ENCODE results near the gene PCBP3. TPM values are rescaled to one million over a fixed set of nuclear protein-coding genes. Genes with fewer than 3 reads are reported as not detected.

Gene PCBP3
- total RNA-seq, 1 experiment from 2014 or later, result not detected

DNA sequence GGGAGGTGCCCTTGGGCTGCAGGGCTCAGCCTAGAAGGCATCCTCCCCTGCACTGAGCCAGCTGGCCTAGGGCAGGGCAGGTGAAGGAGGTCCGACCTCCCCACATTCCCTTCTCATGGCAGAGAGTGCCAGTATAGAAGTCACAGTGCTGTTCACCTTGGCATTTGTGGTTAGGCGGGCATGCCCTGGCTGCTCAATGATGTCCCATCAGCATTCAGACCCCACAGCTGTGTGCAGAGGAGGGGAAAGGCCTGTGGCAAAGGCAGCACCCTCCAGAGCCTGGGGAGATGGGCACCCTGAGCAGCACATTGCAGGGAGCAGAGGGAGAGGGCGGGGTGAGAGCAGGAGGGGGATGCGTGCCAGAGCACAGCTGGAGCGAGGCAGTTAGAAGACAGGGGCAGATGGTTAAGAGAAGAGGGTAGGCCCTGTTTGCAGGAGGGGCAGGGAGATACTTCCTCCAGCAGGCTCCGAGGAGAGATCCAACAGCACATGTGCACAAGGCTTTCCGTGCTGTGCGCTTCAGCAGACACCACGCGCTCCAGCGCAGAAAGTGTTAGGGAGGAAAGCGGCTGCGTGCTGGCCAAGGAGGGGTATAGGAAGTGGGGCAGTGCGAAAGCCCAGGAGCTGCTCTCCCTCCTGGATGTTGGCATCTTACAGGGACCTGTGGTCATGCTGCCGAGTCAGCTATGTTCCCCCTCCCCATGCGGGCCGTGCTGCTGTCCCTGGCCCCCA is 294.4 kb downstream of the PCBP3 start:
- H3K79me2 ChIP-seq (ENCODE audit: low read depth), result no peaks in the 10 kb centered on the region
- BruUV-seq (replicated peaks), result no TSS peak
- H2AFZ ChIP-seq, result no peak overlapping the region
- H3K4me2 ChIP-seq, result no peak overlapping the region
- TF ChIP-seq CTCF (conservative IDR thresholded peaks at IDR 0.05), result no peak
- no peak for TF ChIP-seq EZH2 (IDR thresholded peaks at IDR 0.05; ENCODE audit: low read depth)
- no peaks in the 10 kb centered on the region for H3K4me1 ChIP-seq (replicated peaks; ENCODE audit: insufficient read depth)
- no peaks in the 10 kb centered on the region for H3K9me2 ChIP-seq (ENCODE audit: insufficient read depth)
- intact Hi-C loops (cut with micrococcal nuclease; ENCODE audit: unreplicated experiment), result no loop called here
- H4K20me1 ChIP-seq (ENCODE audit: insufficient read depth), result no peaks in the 10 kb centered on the region
- H3K27ac ChIP-seq, result no peak overlapping the region
- no peak for DNase-seq
- ChIA-PET CTCF (no interaction called here), POLR2A (ENCODE audit: unreplicated experiment) (no interaction called here)
- no peaks in the 10 kb centered on the region for H3K9me3 ChIP-seq (ENCODE audit: insufficient read depth, low read depth)
- peaks cover 39% of the 10 kb centered on the region for H3K27me3 ChIP-seq (ENCODE audit: insufficient read depth, low read depth)
- no peaks in the 10 kb centered on the region for H3F3A ChIP-seq (ENCODE audit: insufficient read depth, low read depth)
- no peaks in the 10 kb centered on the region for H3K36me3 ChIP-seq (ENCODE audit: low read depth)
- no peak overlapping the region for H3K4me3 ChIP-seq

- no peaks in the 10 kb centered on the region for H3K9me2 ChIP-seq (ENCODE audit: insufficient read depth)
- CTCF ChIA-PET, result no interaction called here
Measured at GRCh38 chr21:45938453-45938755, 294.9 kb downstream of the PCBP3 start.

GRCh38 chr21:45938811-45939520 is 295.4 kb downstream of the PCBP3 start:
- ChIA-PET CTCF (no interaction called here), POLR2A (ENCODE audit: unreplicated experiment) (no interaction called here)
- H3F3A ChIP-seq (ENCODE audit: insufficient read depth, low read depth), result no peaks in the 10 kb centered on the region
- H3K4me1 ChIP-seq (replicated peaks; ENCODE audit: insufficient read depth), result no peaks in the 10 kb centered on the region
- no peak overlapping the region for H3K4me3 ChIP-seq
- H4K20me1 ChIP-seq (ENCODE audit: insufficient read depth), result no peaks in the 10 kb centered on the region
- H3K79me2 ChIP-seq (ENCODE audit: low read depth), result no peaks in the 10 kb centered on the region
- TF ChIP-seq CTCF (conservative IDR thresholded peaks at IDR 0.05) (no peak), EZH2 (IDR thresholded peaks at IDR 0.05; ENCODE audit: low read depth) (no peak)
- BruUV-seq (replicated peaks), result no TSS peak
- no peak for DNase-seq
- H3K9me2 ChIP-seq (ENCODE audit: insufficient read depth), result no peaks in the 10 kb centered on the region
- intact Hi-C loops (cut with micrococcal nuclease; ENCODE audit: unreplicated experiment), result no loop called here
- peaks cover 35% of the 10 kb centered on the region for H3K27me3 ChIP-seq (ENCODE audit: insufficient read depth, low read depth)
- no peak overlapping the region for H3K27ac ChIP-seq
- H3K9me3 ChIP-seq (ENCODE audit: insufficient read depth, low read depth), result no peaks in the 10 kb centered on the region
- no peaks in the 10 kb centered on the region for H3K36me3 ChIP-seq (ENCODE audit: low read depth)
- no peak overlapping the region for H3K4me2 ChIP-seq
- H2AFZ ChIP-seq, result no peak overlapping the region

More at GRCh38 chr21:45938453-45938755, 294.9 kb downstream of the PCBP3 start:
- POLR2A ChIA-PET (ENCODE audit: unreplicated experiment), result no interaction called here
- no peaks in the 10 kb centered on the region for H3K79me2 ChIP-seq (ENCODE audit: low read depth)
- no peaks in the 10 kb centered on the region for H3K4me1 ChIP-seq (replicated peaks; ENCODE audit: insufficient read depth)
- intact Hi-C loops (cut with micrococcal nuclease; ENCODE audit: unreplicated experiment), result no loop called here
- H2AFZ ChIP-seq, result no peak overlapping the region
- TF ChIP-seq CTCF (conservative IDR thresholded peaks at IDR 0.05) (no peak), EZH2 (IDR thresholded peaks at IDR 0.05; ENCODE audit: low read depth) (no peak)
- no peak overlapping the region for H3K27ac ChIP-seq
- H3K4me3 ChIP-seq, result no peak overlapping the region
- H4K20me1 ChIP-seq (ENCODE audit: insufficient read depth), result no peaks in the 10 kb centered on the region
- no peaks in the 10 kb centered on the region for H3K9me3 ChIP-seq (ENCODE audit: insufficient read depth, low read depth)
- no peak for DNase-seq
- BruUV-seq (replicated peaks), result no TSS peak
- peaks cover 37% of the 10 kb centered on the region for H3K27me3 ChIP-seq (ENCODE audit: insufficient read depth, low read depth)
- no peak overlapping the region for H3K4me2 ChIP-seq
- H3F3A ChIP-seq (ENCODE audit: insufficient read depth, low read depth), result no peaks in the 10 kb centered on the region
- H3K36me3 ChIP-seq (ENCODE audit: low read depth), result no peaks in the 10 kb centered on the region
